ENCODE data around the gene ARFGAP1. TPM values are rescaled to one million over a fixed set of nuclear protein-coding genes. Genes with fewer than 3 reads are reported as not detected.

The ARFGAP1 gene
- total RNA-seq, 1 donor = 85.5 TPM

- DNase-seq (ENCODE audit: low read depth) = no peak
- TF ChIP-seq CTCF (IDR thresholded peaks at IDR 0.05; ENCODE audit: insufficient read depth, low read depth, low read length) = no peak
- H3K4me3 ChIP-seq (ENCODE audit: low read depth, low read length) = no peak overlapping the region
Measured at GRCh38 chr20:63322933-63323273, 50.3 kb downstream of the ARFGAP1 start.

GRCh38 chr20:63323357-63323981, 50.9 kb downstream of the ARFGAP1 start:
- H3K4me3 ChIP-seq (ENCODE audit: low read depth, low read length) = no peak overlapping the region
- no peak for TF ChIP-seq CTCF (IDR thresholded peaks at IDR 0.05; ENCODE audit: insufficient read depth, low read depth, low read length)
- no peak for DNase-seq (ENCODE audit: low read depth)

GRCh38 chr20:63325021-63325471, 52.4 kb downstream of the ARFGAP1 start:
- no peak for DNase-seq (ENCODE audit: low read depth)
- no peak overlapping the region for H3K4me3 ChIP-seq (ENCODE audit: low read depth, low read length)
- TF ChIP-seq CTCF (IDR thresholded peaks at IDR 0.05; ENCODE audit: insufficient read depth, low read depth, low read length) = no peak

GRCh38 chr20:63325554-63326313, 53.1 kb downstream of the ARFGAP1 start:
- no peak overlapping the region for H3K4me3 ChIP-seq (ENCODE audit: low read depth, low read length)
- no peak for TF ChIP-seq CTCF (IDR thresholded peaks at IDR 0.05; ENCODE audit: insufficient read depth, low read depth, low read length)
- DNase-seq (ENCODE audit: low read depth) = no peak

GRCh38 chr20:63326314-63327230, 54.0 kb downstream of the ARFGAP1 start:
- H3K4me3 ChIP-seq (ENCODE audit: low read depth, low read length) = no peak overlapping the region
- TF ChIP-seq CTCF (IDR thresholded peaks at IDR 0.05; ENCODE audit: insufficient read depth, low read depth, low read length) = no peak
- DNase-seq (ENCODE audit: low read depth) = no peak

- no peak overlapping the region for H3K4me3 ChIP-seq (ENCODE audit: low read depth, low read length)
- no peak for DNase-seq (ENCODE audit: low read depth)
- TF ChIP-seq CTCF (IDR thresholded peaks at IDR 0.05; ENCODE audit: insufficient read depth, low read depth, low read length) = no peak
Measured at GRCh38 chr20:63327231-63327745, 54.7 kb downstream of the ARFGAP1 start.
